Parathyroid adenoma (tissue), 2 donors: ENCODE measurements around the gene LMOD1.

Experiments used
- H2AFZ ChIP-seq: fragments of 300-600 bp; sonication (generic); one replicate; pipeline ENCODE4 v1.7.0; 2017; ENCODE audit warnings: antibody characterized with exemption, mild to moderate bottlenecking
- H3K27ac ChIP-seq: fragments of 300-600 bp; sonication (generic); one replicate; pipeline ENCODE4 v1.7.0; 2017
- H3K27me3 ChIP-seq: fragments of 300-600 bp; sonication (generic); one replicate; pipeline ENCODE4 v1.7.0; 2017; ENCODE audit warnings: low read length; ENCODE audit not compliant: control insufficient read depth, insufficient read depth
- H3K36me3 ChIP-seq: fragments of 300-600 bp; sonication (generic); one replicate; pipeline ENCODE4 v1.7.0; 2017; ENCODE audit warnings: low read length; ENCODE audit not compliant: control insufficient read depth, insufficient read depth
- H3K4me1 ChIP-seq: fragments of 300-600 bp; sonication (generic); one replicate; pipeline ENCODE4 v1.7.0; 2017; ENCODE audit warnings: control low read depth
- H3K4me2 ChIP-seq: fragments of 300-600 bp; sonication (generic); one replicate; pipeline ENCODE4 v1.7.0; 2017; ENCODE audit warnings: low read length
- H3K4me3 ChIP-seq: fragments of 300-600 bp; sonication (generic); one replicate; pipeline ENCODE4 v1.7.0; 2017; ENCODE audit warnings: low read depth, low read length
- H3K79me2 ChIP-seq: fragments of 300-600 bp; sonication (generic); one replicate; pipeline ENCODE4 v1.7.0; 2017; ENCODE audit warnings: control low read depth
- H3K9ac ChIP-seq: fragments of 300-600 bp; sonication (generic); one replicate; pipeline ENCODE4 v1.7.0; 2017; ENCODE audit warnings: mild to moderate bottlenecking
- H3K9me3 ChIP-seq: fragments of 300-600 bp; sonication (generic); one replicate; pipeline ENCODE4 v1.7.0; 2017; ENCODE audit warnings: low read length; ENCODE audit not compliant: control insufficient read depth
- TF ChIP-seq, protein P1 (sequence below): fragments of 300-600 bp; sonication (generic); IDR thresholded peaks from one replicate; pipeline ENCODE4 v1.7.0; 2017; ENCODE audit warnings: antibody characterized with exemption, mild to moderate bottlenecking
- donor health status: primary hyperparathyroidism.

Gene LMOD1

DNA sequence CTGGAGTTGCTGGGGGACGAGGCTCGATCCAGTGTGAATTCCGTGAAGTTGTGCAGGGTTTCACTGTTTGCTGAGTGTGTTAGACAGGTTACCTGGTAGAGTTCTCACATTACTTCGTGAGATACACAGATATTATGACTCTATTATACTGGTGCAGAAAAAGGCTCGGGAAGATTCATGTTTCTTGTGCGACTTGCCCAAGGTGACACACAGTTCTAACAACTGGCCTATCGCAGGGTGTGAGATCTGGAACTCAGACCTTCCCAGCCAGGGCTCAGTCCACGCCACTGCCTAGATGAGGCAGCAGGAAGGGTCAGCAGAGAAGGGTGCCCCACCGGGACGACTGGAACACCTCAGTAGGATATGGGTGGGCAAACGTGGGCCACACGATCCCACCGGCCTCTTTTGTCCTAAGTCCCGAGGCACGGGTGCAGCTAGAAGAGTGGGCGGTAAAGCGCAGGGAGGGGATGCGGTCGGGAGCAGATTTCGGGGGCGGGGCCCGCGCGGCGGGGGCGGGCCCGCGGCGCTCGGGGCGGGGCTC is 35.8 kb upstream of the LMOD1 start:
- Histone ChIP-seq H3K36me3 (no peaks in the 10 kb centered on the region), H3K4me1 (no peaks in the 10 kb centered on the region), H3K4me2 (peak overlapping the region; percentile 84), H2AFZ (peak overlapping the region; percentile 82), H3K9me3 (no peaks in the 10 kb centered on the region), H3K4me3 (peak overlapping the region; percentile 52), H3K79me2 (no peaks in the 10 kb centered on the region), H3K9ac (no peak overlapping the region), H3K27ac (no peak overlapping the region), H3K27me3 (no peaks in the 10 kb centered on the region)
- TF ChIP-seq, protein P1, sequence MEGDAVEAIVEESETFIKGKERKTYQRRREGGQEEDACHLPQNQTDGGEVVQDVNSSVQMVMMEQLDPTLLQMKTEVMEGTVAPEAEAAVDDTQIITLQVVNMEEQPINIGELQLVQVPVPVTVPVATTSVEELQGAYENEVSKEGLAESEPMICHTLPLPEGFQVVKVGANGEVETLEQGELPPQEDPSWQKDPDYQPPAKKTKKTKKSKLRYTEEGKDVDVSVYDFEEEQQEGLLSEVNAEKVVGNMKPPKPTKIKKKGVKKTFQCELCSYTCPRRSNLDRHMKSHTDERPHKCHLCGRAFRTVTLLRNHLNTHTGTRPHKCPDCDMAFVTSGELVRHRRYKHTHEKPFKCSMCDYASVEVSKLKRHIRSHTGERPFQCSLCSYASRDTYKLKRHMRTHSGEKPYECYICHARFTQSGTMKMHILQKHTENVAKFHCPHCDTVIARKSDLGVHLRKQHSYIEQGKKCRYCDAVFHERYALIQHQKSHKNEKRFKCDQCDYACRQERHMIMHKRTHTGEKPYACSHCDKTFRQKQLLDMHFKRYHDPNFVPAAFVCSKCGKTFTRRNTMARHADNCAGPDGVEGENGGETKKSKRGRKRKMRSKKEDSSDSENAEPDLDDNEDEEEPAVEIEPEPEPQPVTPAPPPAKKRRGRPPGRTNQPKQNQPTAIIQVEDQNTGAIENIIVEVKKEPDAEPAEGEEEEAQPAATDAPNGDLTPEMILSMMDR: no peak

DNA sequence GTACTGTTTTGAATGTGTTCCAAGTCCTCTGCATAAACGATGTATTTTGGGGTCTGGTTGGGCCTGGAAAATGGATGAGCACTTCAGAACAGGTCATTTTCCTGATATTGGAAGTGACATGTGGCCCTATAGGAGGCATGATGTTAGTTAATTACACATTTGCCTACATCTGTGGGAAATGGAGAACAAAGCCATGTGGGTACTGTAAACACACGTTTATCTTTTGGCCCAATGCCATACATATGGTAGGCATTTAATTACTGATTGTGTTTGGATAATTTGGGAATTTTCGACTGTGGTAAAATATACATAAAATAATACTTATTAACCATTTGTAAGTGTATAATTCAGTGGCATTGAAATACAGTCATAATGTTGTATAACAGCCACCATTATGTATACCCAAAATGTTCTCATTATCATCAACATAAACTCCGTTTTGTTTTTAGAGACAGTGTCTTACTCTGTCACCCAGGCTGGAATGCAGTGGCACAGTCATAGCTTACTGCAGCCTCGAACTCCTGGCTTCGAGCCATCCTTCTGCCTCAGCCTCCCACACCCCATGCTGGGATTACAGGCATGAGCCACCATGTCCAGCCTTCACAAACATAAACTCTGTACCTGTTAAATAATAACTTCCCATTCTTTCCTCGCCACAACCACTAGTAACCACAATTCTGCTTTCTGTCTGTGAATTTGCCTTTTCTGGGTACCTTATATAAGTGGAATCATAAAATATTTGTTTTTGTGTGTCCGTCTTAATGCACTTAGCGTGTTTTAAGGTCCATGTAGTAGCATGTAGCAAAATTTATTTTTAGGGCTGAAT is 24.2 kb upstream of the LMOD1 start:
- no peaks in the 10 kb centered on the region for H3K79me2 ChIP-seq
- TF ChIP-seq, protein P1: no peak
- no peaks in the 10 kb centered on the region for H3K9me3 ChIP-seq
- no peak overlapping the region for H3K4me2 ChIP-seq
- no peak overlapping the region for H3K9ac ChIP-seq
- H3K27me3 ChIP-seq: no peaks in the 10 kb centered on the region
- no peaks in the 10 kb centered on the region for H3K36me3 ChIP-seq
- no peak overlapping the region for H3K4me3 ChIP-seq
- H3K4me1 ChIP-seq: no peaks in the 10 kb centered on the region
- no peak overlapping the region for H3K27ac ChIP-seq
- H2AFZ ChIP-seq: no peak overlapping the region

DNA sequence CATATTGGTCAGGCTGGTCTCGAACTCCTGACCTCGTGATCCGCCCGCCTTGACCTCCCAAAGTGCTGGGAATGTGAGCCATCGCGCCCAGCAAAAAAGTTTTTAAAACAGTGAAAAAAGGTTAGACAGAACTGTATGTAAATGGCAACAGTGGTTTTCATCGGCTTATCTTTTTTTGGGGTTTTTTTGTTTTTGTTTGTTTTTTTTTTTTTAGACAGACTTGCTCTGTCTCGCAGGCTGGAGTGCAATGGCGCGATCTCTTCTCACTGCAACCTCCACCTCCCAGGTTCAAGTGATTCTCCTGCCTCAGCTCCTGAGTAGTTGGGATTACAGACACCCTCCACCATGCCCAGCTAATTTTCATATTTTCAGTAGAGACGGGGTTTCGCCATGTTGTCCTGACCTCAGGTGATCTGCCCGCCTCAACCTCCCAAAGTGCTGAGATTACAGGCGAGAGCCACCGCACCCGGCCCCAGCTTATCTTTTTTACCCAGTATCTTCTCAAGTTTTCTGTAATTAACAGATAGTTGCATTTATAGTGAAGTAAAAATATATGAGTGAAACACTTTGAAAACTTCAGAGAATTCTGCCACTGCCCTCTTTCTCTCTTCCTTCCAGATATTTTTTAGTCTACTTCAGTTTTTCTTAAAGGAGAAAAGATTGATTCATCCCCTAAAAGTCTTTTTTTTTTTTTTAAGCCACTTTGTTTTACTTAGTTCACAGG is 22.0 kb upstream of the LMOD1 start:
- TF ChIP-seq, protein P1: no peak
- Histone ChIP-seq H2AFZ (no peak overlapping the region), H3K9ac (no peak overlapping the region), H3K4me2 (no peak overlapping the region), H3K79me2 (no peaks in the 10 kb centered on the region), H3K27me3 (no peaks in the 10 kb centered on the region), H3K9me3 (no peaks in the 10 kb centered on the region), H3K4me3 (no peak overlapping the region), H3K4me1 (no peaks in the 10 kb centered on the region), H3K27ac (no peak overlapping the region), H3K36me3 (no peaks in the 10 kb centered on the region)

DNA sequence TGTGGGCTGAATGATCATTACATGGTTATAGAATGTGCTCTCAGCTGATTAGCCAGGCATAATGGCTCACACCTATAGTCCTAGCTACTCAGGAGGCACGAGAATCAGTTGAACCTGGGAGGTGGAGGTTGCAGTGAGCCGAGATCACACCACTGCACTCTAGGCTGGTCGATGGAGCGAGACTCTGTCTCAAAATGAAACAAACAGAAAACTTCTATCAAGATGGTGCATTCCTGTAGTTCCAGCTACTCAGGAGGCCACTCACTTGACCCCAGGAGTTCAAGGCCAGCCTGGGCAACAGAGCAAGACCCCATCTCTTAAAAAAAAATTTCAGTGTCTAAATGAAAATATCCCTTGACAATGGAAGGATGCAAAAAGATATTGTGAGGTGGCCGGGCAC is 19.8 kb upstream of the LMOD1 start:
- TF ChIP-seq, protein P1: no peak
- no peak overlapping the region for H3K4me2 ChIP-seq
- no peaks in the 10 kb centered on the region for H3K36me3 ChIP-seq
- no peaks in the 10 kb centered on the region for H3K4me1 ChIP-seq
- no peak overlapping the region for H3K4me3 ChIP-seq
- H2AFZ ChIP-seq: no peak overlapping the region
- H3K79me2 ChIP-seq: no peaks in the 10 kb centered on the region
- no peaks in the 10 kb centered on the region for H3K9me3 ChIP-seq
- no peak overlapping the region for H3K9ac ChIP-seq
- H3K27ac ChIP-seq: no peak overlapping the region
- H3K27me3 ChIP-seq: no peaks in the 10 kb centered on the region
